ENCODE results near the gene TPT1. TPM values are rescaled to one million over a fixed set of nuclear protein-coding genes. Genes with fewer than 3 reads are reported as not detected.

Gene TPT1
- total and polyA plus RNA-seq, 2 donors (not counting 1 experiment from before 2014, with no cell fraction given): 2,507 to 4,871 TPM

- H3K9me3 ChIP-seq (ENCODE audit: control extremely low read depth in 1 of 3, control insufficient read depth in 2 of 3, insufficient read depth in 1 of 3, low read length in 2 of 3): no peaks in the 10 kb centered on the region
- no peak overlapping the region for H3K9ac ChIP-seq (ENCODE audit: low read length)
- no peak overlapping the region for H2AFZ ChIP-seq (ENCODE audit: insufficient read depth, low read depth, low read length, poor library complexity, severe bottlenecking)
- H3K4me2 ChIP-seq (replicated peaks; ENCODE audit: low read depth, low read length, poor library complexity, severe bottlenecking): no peak overlapping the region
- no peaks in the 10 kb centered on the region for H3K27me3 Mint-ChIP-seq
- H4K20me1 ChIP-seq (ENCODE audit: control insufficient read depth, insufficient read depth, low read length, poor library complexity, severe bottlenecking): peaks cover 51% of the 10 kb centered on the region
- no peaks in the 10 kb centered on the region for H3K9me3 Mint-ChIP-seq (ENCODE audit: insufficient read depth)
- CTCF ChIA-PET: interaction anchor here (0.7 to 1.5 kb wide), 2 partner anchors 34 to 57 kb away, joined by 4 read pairs; no protein-coding TSS in a partner anchor
- H3K4me1 ChIP-seq (ENCODE audit: control insufficient read depth in 2 of 2, insufficient read depth in 2 of 2, low read length in 2 of 2): peaks cover 41 to 44% of the 10 kb centered on the region in 2 donors
- ATAC-seq (ENCODE audit: low read depth) (no peak), DNase-seq (no peak)
- H3K27me3 ChIP-seq (replicated peaks in 1 of 4; ENCODE audit: control extremely low read depth in 1 of 4, control insufficient read depth in 3 of 4, insufficient read depth in 4 of 4, low read length in 3 of 4): no peaks in the 10 kb centered on the region
- POLR2A ChIA-PET: no interaction called here
- no peak overlapping the region for H3K4me3 Mint-ChIP-seq
- TF ChIP-seq EZH2 (IDR thresholded peaks at IDR 0.05; ENCODE audit: borderline replicate concordance, insufficient read depth, low read depth, low read length, poor library complexity, severe bottlenecking): no peak
- TF ChIP-seq, protein P1, sequence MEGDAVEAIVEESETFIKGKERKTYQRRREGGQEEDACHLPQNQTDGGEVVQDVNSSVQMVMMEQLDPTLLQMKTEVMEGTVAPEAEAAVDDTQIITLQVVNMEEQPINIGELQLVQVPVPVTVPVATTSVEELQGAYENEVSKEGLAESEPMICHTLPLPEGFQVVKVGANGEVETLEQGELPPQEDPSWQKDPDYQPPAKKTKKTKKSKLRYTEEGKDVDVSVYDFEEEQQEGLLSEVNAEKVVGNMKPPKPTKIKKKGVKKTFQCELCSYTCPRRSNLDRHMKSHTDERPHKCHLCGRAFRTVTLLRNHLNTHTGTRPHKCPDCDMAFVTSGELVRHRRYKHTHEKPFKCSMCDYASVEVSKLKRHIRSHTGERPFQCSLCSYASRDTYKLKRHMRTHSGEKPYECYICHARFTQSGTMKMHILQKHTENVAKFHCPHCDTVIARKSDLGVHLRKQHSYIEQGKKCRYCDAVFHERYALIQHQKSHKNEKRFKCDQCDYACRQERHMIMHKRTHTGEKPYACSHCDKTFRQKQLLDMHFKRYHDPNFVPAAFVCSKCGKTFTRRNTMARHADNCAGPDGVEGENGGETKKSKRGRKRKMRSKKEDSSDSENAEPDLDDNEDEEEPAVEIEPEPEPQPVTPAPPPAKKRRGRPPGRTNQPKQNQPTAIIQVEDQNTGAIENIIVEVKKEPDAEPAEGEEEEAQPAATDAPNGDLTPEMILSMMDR (IDR thresholded peaks at IDR 0.05): no peak
- H3K36me3 ChIP-seq (replicated peaks in 1 of 2; ENCODE audit: control extremely low read depth in 1 of 2, control insufficient read depth in 1 of 2, extremely low read depth in 1 of 2, insufficient read depth in 2 of 2, low read length in 1 of 2): peaks cover 3 to 48% of the 10 kb centered on the region in 2 experiments
- WGBS (ENCODE audit: insufficient coverage): 100% methylated on average over 3 of the region's 3 CpGs
- no peak overlapping the region for H3K27ac Mint-ChIP-seq
- no peak overlapping the region for H3K4me3 ChIP-seq (ENCODE audit: control extremely low read depth in 1 of 5, extremely low read depth in 1 of 5, insufficient read depth in 1 of 5, low read depth in 2 of 5, low read length in 4 of 5)
- no peak overlapping the region for H3K27ac ChIP-seq (ENCODE audit: low read length in 2 of 2)
- peaks cover 71% of the 10 kb centered on the region for H3K4me1 Mint-ChIP-seq
- peaks cover 39% of the 10 kb centered on the region for H3K79me2 ChIP-seq (ENCODE audit: control insufficient read depth, insufficient read depth, low read length)
- intact Hi-C loops (cut with micrococcal nuclease): no loop called here
Observed at GRCh38 chr13:45337395-45337794, 3.6 kb downstream of the TPT1 start.

- intact Hi-C loops (cut with micrococcal nuclease): no loop called here
- POLR2A ChIA-PET: no interaction called here
- H3K79me2 ChIP-seq (ENCODE audit: control insufficient read depth, insufficient read depth, low read length): peaks cover 28% of the 10 kb centered on the region
Observed at GRCh38 chr13:45336025-45336800, 4.8 kb downstream of the TPT1 start.

More at GRCh38 chr13:45336025-45336800, 4.8 kb downstream of the TPT1 start:
- Mint-ChIP-seq H3K27me3 (no peaks in the 10 kb centered on the region), H3K4me1 (peaks cover 68% of the 10 kb centered on the region), H3K9me3 (ENCODE audit: insufficient read depth) (no peaks in the 10 kb centered on the region), H3K27ac (no peak overlapping the region), H3K4me3 (no peak overlapping the region)
- no peak for ATAC-seq (ENCODE audit: low read depth)
- TF ChIP-seq, protein P1 (IDR thresholded peaks at IDR 0.05): no peak
- no peak for TF ChIP-seq EZH2 (IDR thresholded peaks at IDR 0.05; ENCODE audit: borderline replicate concordance, insufficient read depth, low read depth, low read length, poor library complexity, severe bottlenecking)
- no peak for DNase-seq
- peaks cover 51% of the 10 kb centered on the region for H4K20me1 ChIP-seq (ENCODE audit: control insufficient read depth, insufficient read depth, low read length, poor library complexity, severe bottlenecking)
- no peak overlapping the region for H3K27ac ChIP-seq (ENCODE audit: low read length in 2 of 2)
- peaks cover 33 to 37% of the 10 kb centered on the region in 2 donors for H3K4me1 ChIP-seq (ENCODE audit: control insufficient read depth in 2 of 2, insufficient read depth in 2 of 2, low read length in 2 of 2)
- no peak overlapping the region for H3K4me2 ChIP-seq (replicated peaks; ENCODE audit: low read depth, low read length, poor library complexity, severe bottlenecking)
- no peaks in the 10 kb centered on the region for H3K27me3 ChIP-seq (replicated peaks in 1 of 4; ENCODE audit: control extremely low read depth in 1 of 4, control insufficient read depth in 3 of 4, insufficient read depth in 4 of 4, low read length in 3 of 4)
- H3K4me3 ChIP-seq (ENCODE audit: control extremely low read depth in 1 of 5, extremely low read depth in 1 of 5, insufficient read depth in 1 of 5, low read depth in 2 of 5, low read length in 4 of 5): no peak overlapping the region
- H2AFZ ChIP-seq (ENCODE audit: insufficient read depth, low read depth, low read length, poor library complexity, severe bottlenecking): no peak overlapping the region
- peaks cover 3 to 48% of the 10 kb centered on the region in 2 experiments for H3K36me3 ChIP-seq (replicated peaks in 1 of 2; ENCODE audit: control extremely low read depth in 1 of 2, control insufficient read depth in 1 of 2, extremely low read depth in 1 of 2, insufficient read depth in 2 of 2, low read length in 1 of 2)
- no peaks in the 10 kb centered on the region for H3K9me3 ChIP-seq (ENCODE audit: control extremely low read depth in 1 of 3, control insufficient read depth in 2 of 3, insufficient read depth in 1 of 3, low read length in 2 of 3)
- CTCF ChIA-PET: interaction anchor here (1.4 kb wide), 1 partner anchor 289 kb away, joined by 5 read pairs; no protein-coding TSS in a partner anchor
- H3K9ac ChIP-seq (ENCODE audit: low read length): no peak overlapping the region
- 98% methylated on average over 7 of the region's 9 CpGs for whole genome bisulfite sequencing (ENCODE audit: insufficient coverage)
